GM21367 (cell line): ENCODE data around the gene DHX36.

Experiments used
- ATAC-seq: cut with Tn5 transposase; IDR thresholded peaks from one replicate; pipeline ENCODE4 v1.9.1; 2021; ENCODE audit not compliant: unreplicated experiment

The DHX36 gene, protein sequence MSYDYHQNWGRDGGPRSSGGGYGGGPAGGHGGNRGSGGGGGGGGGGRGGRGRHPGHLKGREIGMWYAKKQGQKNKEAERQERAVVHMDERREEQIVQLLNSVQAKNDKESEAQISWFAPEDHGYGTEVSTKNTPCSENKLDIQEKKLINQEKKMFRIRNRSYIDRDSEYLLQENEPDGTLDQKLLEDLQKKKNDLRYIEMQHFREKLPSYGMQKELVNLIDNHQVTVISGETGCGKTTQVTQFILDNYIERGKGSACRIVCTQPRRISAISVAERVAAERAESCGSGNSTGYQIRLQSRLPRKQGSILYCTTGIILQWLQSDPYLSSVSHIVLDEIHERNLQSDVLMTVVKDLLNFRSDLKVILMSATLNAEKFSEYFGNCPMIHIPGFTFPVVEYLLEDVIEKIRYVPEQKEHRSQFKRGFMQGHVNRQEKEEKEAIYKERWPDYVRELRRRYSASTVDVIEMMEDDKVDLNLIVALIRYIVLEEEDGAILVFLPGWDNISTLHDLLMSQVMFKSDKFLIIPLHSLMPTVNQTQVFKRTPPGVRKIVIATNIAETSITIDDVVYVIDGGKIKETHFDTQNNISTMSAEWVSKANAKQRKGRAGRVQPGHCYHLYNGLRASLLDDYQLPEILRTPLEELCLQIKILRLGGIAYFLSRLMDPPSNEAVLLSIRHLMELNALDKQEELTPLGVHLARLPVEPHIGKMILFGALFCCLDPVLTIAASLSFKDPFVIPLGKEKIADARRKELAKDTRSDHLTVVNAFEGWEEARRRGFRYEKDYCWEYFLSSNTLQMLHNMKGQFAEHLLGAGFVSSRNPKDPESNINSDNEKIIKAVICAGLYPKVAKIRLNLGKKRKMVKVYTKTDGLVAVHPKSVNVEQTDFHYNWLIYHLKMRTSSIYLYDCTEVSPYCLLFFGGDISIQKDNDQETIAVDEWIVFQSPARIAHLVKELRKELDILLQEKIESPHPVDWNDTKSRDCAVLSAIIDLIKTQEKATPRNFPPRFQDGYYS

DNA sequence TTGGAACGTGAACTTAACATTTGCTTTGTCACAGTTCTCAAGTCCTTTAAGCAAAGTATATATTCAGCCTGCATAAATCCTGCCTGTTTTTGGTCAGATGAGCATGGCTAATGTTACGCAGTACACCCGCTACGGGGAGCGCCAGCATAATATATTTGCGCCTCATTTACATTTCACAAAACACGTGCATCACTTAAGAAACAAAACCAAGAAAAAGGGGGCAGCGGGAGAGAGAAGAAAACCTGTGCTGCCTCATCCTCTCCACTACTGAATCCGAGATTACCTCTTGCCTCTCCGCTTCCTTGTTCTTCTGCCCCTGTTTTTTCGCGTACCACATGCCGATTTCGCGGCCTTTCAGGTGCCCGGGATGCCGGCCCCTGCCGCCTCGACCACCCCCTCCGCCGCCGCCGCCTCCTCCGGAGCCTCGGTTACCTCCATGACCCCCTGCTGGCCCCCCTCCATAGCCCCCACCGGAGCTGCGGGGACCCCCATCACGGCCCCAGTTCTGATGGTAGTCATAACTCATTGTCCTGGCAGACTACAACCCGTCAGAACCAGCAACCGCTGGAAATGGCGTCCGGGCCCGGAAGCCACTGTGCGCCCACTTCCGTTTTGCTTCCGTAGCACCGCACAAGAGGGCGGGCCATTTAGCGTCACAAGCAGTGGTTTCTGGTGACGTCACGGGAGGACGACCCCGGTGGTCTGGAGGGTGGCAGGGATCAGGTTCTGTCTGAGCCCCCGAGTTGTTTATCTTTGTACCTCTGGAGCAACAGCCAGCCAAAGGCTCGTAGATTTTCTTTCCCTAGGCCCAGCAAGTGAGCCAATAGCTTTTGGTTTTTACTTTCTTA, at the start of gene DHX36:
Gene DHX36 (minus strand): TSS at position 597 of the 848 bp plus-strand sequence. CDS start 71 bp downstream, at position 526.
- ATAC-seq = peak; percentile 96

DNA sequence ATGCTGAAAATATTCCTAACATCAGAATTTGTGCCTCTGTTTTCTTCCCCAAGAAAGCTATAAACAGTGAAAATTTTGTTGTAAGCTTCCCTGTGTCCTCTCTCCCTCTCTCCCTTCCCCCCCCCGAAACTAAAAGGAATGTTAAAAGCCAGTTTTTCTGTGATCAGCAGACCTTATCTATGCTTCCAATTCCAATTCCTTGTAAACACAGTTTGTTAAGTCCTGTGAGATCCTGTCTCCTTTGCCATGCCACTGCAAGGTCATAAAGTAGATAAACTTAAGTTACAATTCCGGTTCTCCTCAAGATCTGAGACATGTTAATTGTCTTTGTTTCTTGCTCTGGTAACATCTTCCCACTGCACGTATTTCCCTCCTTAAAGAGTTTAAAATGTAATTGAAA, 42.9 kb upstream of the DHX36 start:
- no peak for ATAC-seq

DNA sequence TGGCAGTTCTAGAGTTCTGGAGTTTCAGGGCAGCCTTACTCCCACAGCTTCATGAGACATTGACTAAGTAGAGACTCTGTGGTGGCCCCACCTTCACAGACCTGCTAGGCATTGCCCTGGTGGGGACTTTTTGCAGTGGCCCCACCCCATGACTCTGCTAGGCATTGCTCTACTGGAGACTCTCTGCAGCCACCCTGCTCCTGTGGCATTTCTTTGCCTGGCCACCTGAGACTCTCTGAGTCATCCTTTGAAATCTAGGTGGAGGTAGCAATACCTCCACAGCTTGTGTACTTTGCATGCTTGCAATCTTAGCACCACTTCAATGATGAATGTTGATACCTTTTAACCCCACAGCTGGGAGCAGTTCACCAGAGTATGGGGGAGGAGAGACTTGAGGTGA, 40.6 kb upstream of the DHX36 start:
- ATAC-seq = no peak

DNA sequence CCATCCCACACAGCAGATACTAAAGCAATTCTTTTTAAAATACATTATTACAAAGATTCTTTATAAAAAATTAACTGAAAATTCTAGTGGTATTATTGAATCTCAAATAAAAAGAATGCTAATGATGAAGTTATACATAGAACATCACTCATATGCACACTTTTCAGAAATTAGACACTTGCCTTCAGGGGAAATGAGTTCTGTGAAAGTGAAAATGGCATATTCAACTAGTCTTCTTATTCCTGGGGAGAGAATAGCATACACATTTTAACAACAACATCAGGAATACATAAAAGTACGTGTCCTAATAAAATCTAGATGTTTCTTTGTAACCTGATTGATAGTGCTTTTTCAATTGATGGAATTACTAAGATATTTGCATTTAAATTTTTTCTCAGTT, 36.8 kb upstream of the DHX36 start:
- no peak for ATAC-seq

DNA sequence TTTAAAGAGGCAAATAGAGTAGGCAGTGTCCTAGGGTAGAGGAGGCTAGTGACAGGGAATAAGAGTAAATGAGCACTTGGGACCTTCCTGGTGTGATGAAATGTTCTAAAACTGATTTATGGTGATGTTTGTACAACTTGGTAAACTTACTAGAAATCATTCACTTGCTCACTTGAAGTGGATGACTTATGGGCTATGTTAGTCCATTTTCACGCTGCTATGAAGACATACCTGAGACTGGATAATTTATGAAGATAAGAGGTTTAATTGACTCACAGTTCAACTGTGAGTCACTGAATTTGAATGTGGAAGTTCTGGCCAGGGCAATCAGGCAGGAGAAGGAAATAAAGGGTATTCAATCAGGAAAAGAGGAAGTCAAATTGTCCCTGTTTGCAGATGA, 31.7 kb upstream of the DHX36 start:
- no peak for ATAC-seq

DNA sequence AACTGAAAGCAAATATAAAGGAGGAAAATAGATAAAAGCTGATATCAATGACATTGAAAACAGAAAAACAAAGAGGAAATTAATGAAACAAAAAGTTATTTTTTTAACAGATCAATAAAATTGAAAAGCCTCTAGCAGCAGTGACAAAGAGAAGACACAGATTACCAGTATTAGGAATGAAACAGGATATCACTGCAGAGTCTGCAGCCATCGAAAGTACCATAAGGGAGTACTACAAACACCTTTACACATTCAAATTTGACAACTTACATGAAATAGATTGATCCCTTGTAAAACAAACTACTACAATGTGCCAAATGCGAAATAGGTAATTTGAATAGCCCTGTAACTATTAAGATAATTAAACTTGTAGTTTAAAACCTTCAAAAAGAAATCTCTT, 24.9 kb upstream of the DHX36 start:
- ATAC-seq = no peak

DNA sequence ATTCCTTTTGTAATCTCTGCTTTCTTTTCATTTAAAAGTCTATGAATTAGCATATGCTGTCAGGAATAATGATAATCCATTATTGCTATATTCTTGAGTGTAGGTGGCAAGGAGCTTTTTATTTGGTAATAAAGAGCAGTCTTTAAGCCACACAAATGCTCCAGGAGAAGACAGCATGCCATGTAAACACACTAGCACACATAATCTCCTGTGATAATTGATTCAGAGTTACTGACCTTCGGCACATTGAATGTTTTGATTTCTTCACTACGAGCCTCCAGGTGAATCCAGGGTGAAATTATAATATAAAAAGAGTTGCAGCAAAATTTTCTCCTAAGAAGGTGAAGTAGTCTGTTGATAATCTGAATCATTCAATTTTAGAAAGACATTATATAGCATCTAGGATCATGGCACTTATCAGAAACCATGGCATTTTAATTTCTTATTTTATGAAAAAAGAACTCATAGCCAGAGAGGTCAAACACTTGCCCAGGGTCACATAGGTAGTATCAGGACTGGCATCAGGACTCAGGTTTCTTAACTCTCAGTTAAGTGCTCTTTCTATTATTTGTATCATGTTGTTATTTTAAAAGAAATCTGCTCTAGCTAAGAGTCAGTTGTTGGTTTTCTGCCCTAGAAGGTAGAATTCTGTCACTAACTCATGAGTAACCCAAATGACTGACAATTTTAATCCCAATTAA, 21.3 kb upstream of the DHX36 start:
- no peak for ATAC-seq

DNA sequence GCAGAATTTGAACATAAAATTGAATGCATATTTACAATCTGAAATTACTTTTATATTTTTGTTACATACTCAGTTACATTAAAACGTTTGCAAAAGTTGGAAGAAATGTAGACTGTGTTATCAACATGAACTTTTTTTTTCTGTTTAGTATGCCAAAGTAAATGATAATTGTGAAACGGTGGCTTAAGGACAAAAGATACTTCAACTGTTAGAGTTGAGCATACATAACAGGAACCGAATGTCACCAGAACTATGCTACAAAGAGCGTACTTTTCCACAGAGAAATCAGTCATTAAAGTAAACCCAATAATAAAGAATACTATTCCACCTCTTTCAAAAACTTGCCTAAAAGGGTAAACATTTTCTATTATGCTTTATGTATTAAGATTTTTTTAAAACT, 14.3 kb upstream of the DHX36 start:
- no peak for ATAC-seq

DNA sequence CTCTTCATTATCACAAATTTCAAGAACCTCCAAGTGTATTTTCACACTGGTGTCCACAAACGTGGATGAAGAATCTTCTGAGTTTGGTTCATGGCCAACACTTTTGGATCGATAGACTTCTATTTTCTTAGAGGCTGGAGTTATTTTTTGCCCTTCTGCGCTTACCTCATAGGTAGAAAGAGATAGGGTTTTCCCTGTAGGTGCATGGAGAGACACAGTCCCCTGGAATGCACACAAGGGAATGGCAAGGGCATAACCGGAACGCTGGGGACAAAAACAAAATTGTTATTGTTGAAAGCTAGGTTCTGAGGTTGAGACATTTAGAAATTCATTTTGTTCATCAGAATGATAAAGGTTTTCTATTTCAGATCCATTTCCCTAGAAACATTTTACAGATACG, 13.7 kb upstream of the DHX36 start:
- ATAC-seq = no peak

DNA sequence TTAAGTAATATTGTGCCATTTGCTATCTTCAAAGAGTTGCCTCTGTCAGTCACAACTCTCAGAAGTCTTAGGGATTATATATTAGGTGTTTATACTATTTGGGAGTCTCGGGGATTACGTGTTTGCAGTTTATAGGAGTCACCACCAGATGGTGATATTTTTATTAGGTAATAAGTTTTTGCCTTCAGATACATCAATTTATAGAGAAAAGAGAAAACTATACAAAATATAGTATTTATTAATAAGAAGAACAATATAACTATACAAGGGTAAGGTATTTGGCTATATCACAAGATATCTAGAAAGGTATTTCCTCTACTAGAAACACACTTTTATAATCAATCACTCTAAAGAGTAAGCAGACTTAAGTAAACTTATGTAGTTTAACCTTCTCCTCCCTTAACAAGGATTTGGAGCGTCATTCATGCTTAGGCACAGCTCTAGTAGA, 10.7 kb upstream of the DHX36 start:
- ATAC-seq = no peak

DNA sequence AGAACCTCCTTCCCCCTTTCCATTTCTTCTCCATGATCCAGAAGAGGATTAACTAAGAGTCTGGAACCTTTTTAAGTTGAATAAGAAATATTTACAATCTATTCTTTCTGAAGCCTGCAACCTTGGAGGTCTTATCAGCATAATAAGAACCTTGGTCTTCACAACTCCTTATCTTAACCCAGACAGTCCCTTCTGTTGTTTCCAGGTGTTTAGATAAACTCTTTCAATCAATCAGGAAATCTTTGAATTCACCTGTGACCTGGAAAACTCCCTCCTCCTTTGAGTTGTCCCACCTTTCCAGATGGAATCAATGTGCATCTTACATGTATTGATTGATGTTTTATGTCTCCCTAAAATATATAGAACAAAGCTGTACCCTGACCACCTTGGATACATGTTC, 3.6 kb upstream of the DHX36 start:
- no peak for ATAC-seq

DNA sequence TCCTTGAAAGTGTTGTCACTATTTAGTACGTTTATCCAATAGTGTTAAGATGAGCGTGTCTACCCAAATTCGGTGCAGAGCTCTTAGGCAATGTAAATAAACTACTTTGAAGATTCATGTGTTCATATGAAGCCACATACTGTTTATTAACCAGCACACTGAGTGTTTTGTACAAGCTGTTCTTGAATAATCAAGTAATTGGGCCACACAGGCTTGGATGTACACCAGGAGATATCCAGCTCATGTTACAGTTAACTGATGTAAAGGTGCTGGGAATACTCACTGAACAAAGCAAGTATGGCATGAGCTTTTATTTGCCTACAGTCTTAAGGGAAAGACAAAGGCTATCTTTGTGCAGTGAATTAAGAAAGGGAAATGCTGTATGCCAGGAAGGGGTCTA, 632 bp upstream of the DHX36 start:
- ATAC-seq = no peak

DNA sequence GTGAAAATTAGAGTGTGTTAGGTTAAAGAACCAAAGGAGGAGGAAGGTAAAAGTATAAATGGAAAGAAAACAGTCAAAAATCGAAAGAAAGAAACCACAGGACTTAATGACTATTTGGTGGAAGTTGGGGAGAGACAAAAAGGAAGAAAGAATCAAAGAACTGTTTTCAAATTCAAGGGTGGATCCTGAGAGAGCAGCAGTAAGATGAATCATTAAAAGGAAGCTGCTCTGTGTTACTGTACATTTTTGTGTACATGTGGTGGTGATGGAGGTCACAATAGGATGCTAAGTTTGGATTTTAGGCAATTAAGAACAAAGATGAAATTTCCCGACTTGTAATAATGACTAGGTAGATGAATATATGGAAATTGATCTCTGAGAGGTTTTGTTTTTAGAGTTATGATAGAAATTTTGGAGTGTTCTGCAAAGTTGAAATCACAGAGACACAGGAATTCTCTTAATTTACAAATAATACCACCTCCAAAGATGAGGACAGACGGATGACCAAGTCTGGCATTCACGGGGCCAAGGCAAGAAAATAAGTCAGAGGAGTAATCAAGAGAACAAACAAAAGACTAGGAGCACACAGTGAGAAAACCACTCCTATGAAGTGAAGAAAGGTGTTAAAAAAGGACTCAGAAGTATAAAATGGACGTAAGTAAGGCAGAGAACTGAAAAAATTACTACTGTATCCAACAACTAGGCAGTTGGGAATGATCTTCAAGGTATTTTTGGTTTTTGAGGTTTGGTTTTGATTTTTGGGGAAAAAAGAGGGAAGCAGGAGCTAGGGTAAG, 7.1 kb downstream of the DHX36 start:
- no peak for ATAC-seq

DNA sequence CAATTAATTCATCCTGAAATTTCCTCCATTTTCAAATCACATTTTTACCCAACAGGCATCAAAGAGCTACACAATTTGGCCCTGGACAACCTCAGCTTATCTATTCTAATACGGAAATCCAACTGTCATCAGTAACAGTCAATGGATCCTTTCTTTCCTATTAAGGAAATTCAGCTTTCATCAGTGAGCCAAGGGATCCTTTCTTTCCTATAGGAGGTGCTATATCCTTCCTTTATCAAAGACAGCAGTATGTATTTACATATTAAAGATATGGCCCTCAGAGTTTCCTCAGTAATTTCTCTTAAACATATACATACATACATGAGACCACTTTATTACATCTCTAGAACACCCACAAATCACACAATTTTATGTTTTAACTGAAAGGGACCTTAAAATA, 10.1 kb downstream of the DHX36 start:
- no peak for ATAC-seq

DNA sequence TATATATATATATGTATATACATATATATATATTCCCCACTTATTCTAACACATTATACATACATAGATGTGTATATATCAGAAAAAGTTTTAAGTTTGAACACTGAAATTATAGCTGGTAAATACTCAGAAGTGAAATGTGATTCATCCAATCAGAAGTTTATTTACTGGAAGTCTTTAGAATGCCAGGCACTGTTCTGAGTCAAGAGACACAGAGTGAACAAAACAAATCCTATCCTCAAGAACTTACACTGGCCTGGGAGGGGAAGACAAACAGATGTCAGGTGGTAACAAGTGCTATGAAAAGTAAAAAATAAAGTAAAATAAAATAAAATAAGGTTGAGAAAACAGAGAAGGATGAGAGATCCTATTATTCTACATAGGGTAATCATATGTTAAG, 13.4 kb downstream of the DHX36 start:
- ATAC-seq = no peak

DNA sequence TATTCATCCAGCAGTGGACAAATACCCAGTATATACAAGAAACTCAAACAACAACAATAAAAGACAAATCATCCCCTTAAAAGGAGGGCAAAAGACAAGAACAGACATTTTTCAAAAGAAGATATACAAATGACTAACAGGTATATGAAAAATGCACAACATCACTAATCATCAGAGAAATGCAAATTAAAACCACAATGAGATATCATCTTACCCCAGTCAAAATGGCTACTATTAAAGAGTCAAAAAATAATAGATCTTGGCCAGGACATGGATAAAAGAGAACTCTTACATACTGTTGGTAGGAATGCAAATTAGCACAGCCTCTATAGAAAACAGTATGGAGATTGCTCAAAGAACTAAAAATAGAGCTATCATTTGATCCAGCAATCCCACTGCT, 16.9 kb downstream of the DHX36 start:
- no peak for ATAC-seq

DNA sequence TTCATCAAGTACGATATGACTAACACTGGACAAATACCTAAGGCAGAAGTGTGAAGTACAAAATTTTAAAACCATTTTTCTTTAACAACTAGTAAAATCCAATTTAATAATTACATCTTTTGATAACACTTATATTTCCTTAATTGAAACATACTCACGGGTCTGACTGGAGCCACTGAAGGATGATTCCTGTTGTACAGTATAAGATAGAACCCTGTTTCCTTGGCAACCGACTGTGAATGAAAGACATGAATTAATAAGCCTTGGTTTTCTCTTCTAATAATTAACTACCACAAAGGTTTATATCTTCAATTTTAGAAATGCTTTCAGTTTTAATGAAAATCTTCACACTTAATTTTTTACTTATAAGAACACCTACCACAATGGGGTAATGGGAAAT, 19.4 kb downstream of the DHX36 start:
- ATAC-seq = no peak

DNA sequence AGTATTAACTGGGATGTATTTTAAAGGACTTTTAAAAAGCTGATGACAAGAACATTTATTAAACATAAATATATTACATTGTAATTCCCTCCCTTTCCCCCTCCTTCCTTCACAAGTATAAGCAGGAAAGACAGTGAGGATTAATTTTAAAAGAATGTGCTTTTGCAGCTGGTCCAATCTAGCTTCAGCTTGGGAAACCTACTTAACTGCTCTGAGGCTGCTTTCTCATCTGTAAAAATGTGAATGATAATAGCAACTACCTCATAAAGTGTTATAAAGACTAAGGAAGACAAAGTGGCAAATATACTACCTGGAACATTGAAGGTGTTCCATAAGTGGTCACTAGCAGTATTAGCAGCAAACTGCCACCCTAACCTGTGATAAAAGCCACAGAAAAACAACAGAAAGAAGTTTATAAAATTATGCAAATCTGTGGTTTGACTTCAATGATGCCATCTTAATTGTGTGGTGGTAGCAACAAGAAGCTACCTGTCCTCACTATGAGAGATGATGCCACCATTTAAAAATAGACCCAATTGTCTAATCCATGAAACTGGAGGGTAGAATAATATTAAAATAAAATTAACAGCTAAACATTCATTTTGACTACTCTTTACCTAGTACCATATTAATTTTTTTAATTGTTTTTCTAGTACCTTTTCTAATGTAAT, 20.0 kb downstream of the DHX36 start:
- ATAC-seq = no peak

DNA sequence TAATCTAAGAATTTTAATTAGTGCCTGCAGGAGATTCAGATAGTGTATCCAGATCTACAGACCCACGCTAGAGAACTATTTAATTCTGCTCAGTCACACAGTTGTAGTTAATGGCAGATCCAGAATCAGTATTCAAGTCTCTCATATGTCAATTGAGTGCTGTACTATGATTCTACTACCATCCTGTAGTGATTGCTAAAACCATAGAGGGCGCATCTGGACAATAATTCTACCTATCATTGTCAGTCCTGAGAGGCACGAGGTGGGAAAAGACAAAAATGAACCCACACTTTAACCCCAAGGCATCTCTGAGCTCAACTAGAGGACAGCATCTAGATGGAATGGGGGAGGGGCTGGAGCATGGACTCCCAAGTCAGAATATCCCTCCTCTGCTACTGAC, 22.7 kb downstream of the DHX36 start:
- ATAC-seq = no peak
